GM12873 (cell line): Measurements from ENCODE around the gene THAP9.

ENCODE experiments used
- CTCF ChIP-seq: IDR thresholded peaks from 2 replicates; pipeline ENCODE4 v1.5.1; 2012; ENCODE audit warnings: low read depth, mild to moderate bottlenecking, moderate library complexity, low read length, control low read depth; ENCODE audit not compliant: insufficient read depth; ENCODE audit errors: missing control alignments

THAP9 gene

DNA sequence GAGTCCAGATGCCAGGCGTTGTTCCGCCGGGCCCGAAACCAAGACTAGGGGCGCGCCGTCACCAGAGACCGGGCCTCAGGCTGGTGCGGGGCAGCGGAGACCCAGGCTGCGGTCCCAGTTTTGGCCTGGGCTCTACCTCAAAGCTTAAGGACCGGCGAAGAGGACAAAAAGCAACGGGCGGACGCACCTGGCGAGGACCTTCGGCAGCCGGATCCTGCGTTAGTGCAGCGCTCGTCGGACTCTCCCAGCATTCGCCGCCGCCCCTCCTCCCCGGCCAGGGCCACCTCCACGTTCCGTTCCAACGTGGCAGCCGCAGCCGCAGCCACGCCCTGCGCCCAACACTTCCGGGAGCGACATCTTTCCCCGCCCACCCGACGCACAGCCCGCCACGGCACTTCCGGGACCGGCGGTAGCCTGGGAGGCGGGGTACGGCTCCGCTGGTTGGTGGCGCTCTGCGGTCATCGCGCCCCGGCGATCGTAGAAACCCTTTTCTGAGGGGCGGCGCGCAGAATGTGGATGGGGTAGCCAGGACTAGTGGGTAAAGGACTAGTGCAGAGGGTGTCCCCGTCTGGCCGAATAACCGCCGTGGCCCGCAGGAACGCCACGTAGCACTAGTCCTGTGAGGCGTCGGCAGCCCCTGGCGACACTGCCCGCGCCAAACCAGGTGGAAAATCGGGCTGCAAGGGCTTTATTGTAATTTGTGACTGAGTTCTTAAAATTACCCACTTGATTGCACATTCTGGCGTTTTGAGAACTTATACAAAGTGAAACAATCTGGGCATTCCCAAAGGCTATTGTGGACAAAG, 9.4 kb upstream of the THAP9 start, which contains the start of gene SEC31A:
Gene SEC31A, minus strand, starts transcription at position 253 of the 806 bp plus-strand sequence. CDS start 9,217 bp downstream, outside the sequence.
- TF ChIP-seq CTCF = no peak

DNA sequence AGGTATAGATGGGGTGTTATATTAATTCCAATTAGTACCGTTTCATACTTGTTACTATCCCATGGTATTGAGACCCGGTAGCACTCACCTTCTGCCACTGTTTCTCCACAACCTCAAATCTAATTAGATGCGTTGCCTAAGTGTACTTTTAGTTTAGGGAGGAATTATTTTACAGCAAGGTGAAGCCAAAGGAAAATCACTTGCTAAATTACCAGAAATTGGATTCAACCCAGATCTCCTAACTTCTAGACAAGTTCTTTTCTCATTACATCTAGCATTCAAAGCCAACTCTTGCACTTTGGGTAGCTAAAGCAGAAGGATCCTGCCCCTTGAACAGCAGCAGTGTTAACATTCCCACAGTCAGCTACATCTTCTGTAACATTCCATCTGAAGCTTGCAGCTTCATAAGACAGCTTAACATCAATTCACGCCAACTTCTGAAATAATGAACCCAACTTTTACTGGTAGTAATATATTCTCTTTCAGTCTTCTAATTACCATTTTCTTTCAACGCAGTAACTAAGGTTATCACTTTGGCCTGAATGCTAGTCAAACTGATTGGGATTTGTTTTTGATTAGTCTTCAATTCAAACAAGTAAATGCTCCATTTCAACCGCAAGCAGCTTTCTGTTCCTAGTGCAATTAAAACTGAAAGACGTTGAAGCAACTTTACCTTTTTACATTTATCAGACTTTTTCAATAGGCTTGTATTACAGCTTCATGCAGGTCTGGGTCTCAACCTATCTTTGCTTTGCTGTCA, 8.6 kb upstream of the THAP9 start:
- TF ChIP-seq CTCF = no peak

GRCh38 chr4:82892467-82892802, 8.1 kb upstream of the THAP9 start:
- no peak for TF ChIP-seq CTCF

- no peak for TF ChIP-seq CTCF
Measured at GRCh38 chr4:82893942-82894341, 6.6 kb upstream of the THAP9 start.

- no peak for TF ChIP-seq CTCF
Measured at GRCh38 chr4:82896755-82897154, 3.8 kb upstream of the THAP9 start.

- peak; percentile 32 for TF ChIP-seq CTCF
Measured at GRCh38 chr4:82898322-82899243, 2.0 kb upstream of the THAP9 start.
